GM12891 (cell line): ENCODE measurements around the gene PPOX.

Source experiments
- POLR2A ChIP-seq: IDR thresholded peaks from 2 replicates; pipeline ENCODE4 v1.6.1; 2011; ENCODE audit warnings: low read depth, low read length, control low read depth
- POLR2AphosphoS5 ChIP-seq: IDR thresholded peaks from 2 replicates; pipeline ENCODE4 v1.6.1; 2011; ENCODE audit warnings: low read depth, low read length, control low read depth

DNA sequence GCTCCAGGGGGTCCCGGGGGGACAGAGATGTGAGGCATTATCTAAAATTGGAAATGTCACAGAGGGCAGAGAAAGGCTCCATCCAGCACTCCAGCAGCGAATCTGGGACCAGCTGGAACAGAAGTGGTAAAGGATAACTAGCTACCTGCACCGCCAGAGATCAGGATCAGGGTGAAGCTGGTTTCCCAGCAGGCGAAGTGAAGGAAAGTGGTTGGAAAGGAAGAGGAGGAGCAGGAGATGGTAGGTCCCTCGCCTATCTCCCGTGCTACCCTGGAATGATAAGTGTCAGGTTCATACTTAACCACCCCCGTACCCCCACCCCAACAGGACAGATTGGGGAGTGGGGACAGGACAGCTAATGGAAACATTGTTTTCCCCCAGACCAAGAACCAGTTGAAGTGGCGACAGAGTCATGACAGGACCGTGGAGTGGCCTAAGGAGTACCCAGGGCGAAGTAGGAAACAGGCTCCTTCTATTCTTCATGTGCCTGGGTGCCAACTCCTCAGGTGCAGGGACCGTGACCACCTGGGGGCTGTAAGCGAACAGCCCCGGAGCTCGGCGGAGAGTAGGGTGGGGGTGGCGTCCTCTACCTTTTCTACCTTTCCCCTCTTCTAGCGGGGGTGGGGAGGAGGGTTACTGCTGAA is 10.4 kb downstream of the PPOX start:
- TF ChIP-seq POLR2AphosphoS5 (no peak), POLR2A (no peak)
